Panc1 (cell line): ENCODE data around the gene RASL10A. TPM values are rescaled to one million over a fixed set of nuclear protein-coding genes. Genes with fewer than 3 reads are reported as not detected.

Experiments used
- ATAC-seq: fragments of 200-7000 bp; cut with Tn5 transposase; 2 replicates; pipeline ENCODE4 v1.9.1; 2020; ENCODE audit warnings: mild to moderate bottlenecking, moderate library complexity
- BruUV-seq: library from RNA; stranded (reverse); fragments of 400-500 nt; replicated peaks from 2 replicates; lab custom pipeline; 2021; lab: Mats Ljungman, UMichigan
- CTCF ChIA-PET: fragments of 300-600 bp; sonication (Branson Sonifier 250); formaldehyde crosslinking; loops from one replicate; lab custom pipeline; 2022; ENCODE audit warnings: antibody characterized with exemption; lab: Charles Lee
- POLR2A ChIA-PET: fragments of 300-600 bp; sonication (Branson Sonifier 250); formaldehyde crosslinking; loops from one replicate; lab custom pipeline; 2022; ENCODE audit warnings: antibody characterized with exemption; lab: Charles Lee
- DNase-seq: peaks from one replicate; pipeline ENCODE4 v3.0.0-alpha.2; 2010; ENCODE audit warnings: low read depth, low spot score
- H3K27ac ChIP-seq: 2 replicates; pipeline ENCODE4 v1.5.1; 2011; ENCODE audit warnings: mild to moderate bottlenecking, low read length, inconsistent platforms
- H3K27me3 ChIP-seq: fragments of 200-500 bp; sonication (Bioruptor generic); 2 replicates; pipeline ENCODE4 v1.6.0; 2014; ENCODE audit warnings: low read length, inconsistent platforms; ENCODE audit not compliant: control insufficient read depth, insufficient read depth
- H3K36me3 ChIP-seq: fragments of 200-500 bp; sonication (Bioruptor generic); 2 replicates; pipeline ENCODE4 v1.5.1; 2014; ENCODE audit warnings: inconsistent platforms, mild to moderate bottlenecking, low read length, moderate library complexity; ENCODE audit not compliant: control insufficient read depth, insufficient read depth
- H3K4me1 ChIP-seq: 2 replicates; pipeline ENCODE4 v1.5.1; 2011; ENCODE audit warnings: inconsistent platforms, mild to moderate bottlenecking, low read length, moderate library complexity; ENCODE audit not compliant: control insufficient read depth, insufficient read depth
- H3K4me3 ChIP-seq, 2 experiments: 2 replicates each; pipeline ENCODE4 v1.5.1; 2011 to 2012; ENCODE audit warnings: low read depth in 2 of 2, low read length in 2 of 2, mild to moderate bottlenecking in 2 of 2, inconsistent platforms in 1 of 2, moderate library complexity in 1 of 2
- H3K9me3 ChIP-seq: fragments of 200-500 bp; sonication (Bioruptor generic); 2 replicates; pipeline ENCODE4 v1.5.1; 2014; ENCODE audit warnings: low read depth, mild to moderate bottlenecking, inconsistent platforms, low read length, moderate library complexity; ENCODE audit not compliant: control insufficient read depth, insufficient read depth
- CTCF ChIP-seq: fragments of 450-650 bp; IDR thresholded peaks from 2 replicates; pipeline ENCODE4 v1.5.1; 2017; ENCODE audit warnings: mild to moderate bottlenecking
- POLR2AphosphoS5 ChIP-seq: IDR thresholded peaks from 2 replicates; pipeline ENCODE4 v1.6.1; 2012; ENCODE audit warnings: mild to moderate bottlenecking, low read depth, low read length, moderate library complexity
- REST ChIP-seq, 2 experiments: IDR thresholded peaks; 2 replicates each; pipeline ENCODE4 v1.6.1; 2011 to 2012; ENCODE audit warnings: low read depth in 2 of 2, control low read depth in 1 of 2, low read length in 1 of 2, mild to moderate bottlenecking in 1 of 2, moderate library complexity in 1 of 2; ENCODE audit not compliant: insufficient read depth in 1 of 2
- SIN3A ChIP-seq: IDR thresholded peaks from 2 replicates; pipeline ENCODE4 v1.6.1; 2012; ENCODE audit warnings: low read depth, mild to moderate bottlenecking, low read length, moderate library complexity, borderline replicate concordance; ENCODE audit not compliant: insufficient read depth
- TCF7L2 ChIP-seq: IDR thresholded peaks from 2 replicates; pipeline ENCODE4 v1.6.1; 2011; ENCODE audit warnings: mild to moderate bottlenecking, low read depth, low read length, inconsistent platforms
- in situ Hi-C: cut with HindIII; loops from 2 replicates; pipeline ENCODE4 v1.10.0; 2016; ENCODE audit warnings: low sequenced_read_pairs, low pct_unique_long_range_greater_than_20kb
- intact Hi-C: fragments of 100-400 bp; cut with micrococcal nuclease; formaldehyde crosslinking; loops from one replicate; pipeline ENCODE4 v1.10.0; 2022; ENCODE audit not compliant: unreplicated experiment
- total RNA-seq: library from RNA; stranded (reverse); gene quantifications from one replicate; pipeline ENCODE4 v1.2.1, GENCODE V29; 2021; ENCODE audit not compliant: unreplicated experiment

The RASL10A gene
- total RNA-seq, 1 experiment from 2014 or later, result 2.6 TPM

GRCh38 chr22:29265305-29265704 lies 50.2 kb downstream of the RASL10A start:
- intact Hi-C loops (no loop called here), in situ Hi-C loops (no loop called here)
- TF ChIP-seq CTCF (no peak), REST (IDR thresholded peaks at IDR 0.05; ENCODE audit: insufficient read depth in 1 of 2, low read depth in 2 of 2, low read length in 1 of 2) (no peak), POLR2AphosphoS5 (no peak), TCF7L2 (no peak), SIN3A (no peak)
- Histone ChIP-seq H3K27ac (no peak overlapping the region), H3K4me3 (no peak overlapping the region), H3K9me3 (no peaks in the 10 kb centered on the region), H3K36me3 (peaks cover 13% of the 10 kb centered on the region), H3K27me3 (no peaks in the 10 kb centered on the region), H3K4me1 (peaks cover 10% of the 10 kb centered on the region; the same call in 1 of the 2 replicates)
- no TSS peak for BruUV-seq
- no peak for ATAC-seq
- CTCF ChIA-PET, result no interaction called here
- DNase-seq, result no peak
- POLR2A ChIA-PET, result no interaction called here

- intact Hi-C loops, result no loop called here
- CTCF ChIA-PET, result no interaction called here
- POLR2A ChIA-PET, result no interaction called here
Measured at GRCh38 chr22:29263791-29264276, 51.7 kb downstream of the RASL10A start.

More at GRCh38 chr22:29263791-29264276, 51.7 kb downstream of the RASL10A start:
- DNase-seq (no peak), ATAC-seq (no peak)
- no peak overlapping the region for H3K4me3 ChIP-seq
- no peaks in the 10 kb centered on the region for H3K27me3 ChIP-seq
- H3K4me1 ChIP-seq, result peaks cover 9% of the 10 kb centered on the region; the same call in 1 of the 2 replicates
- no TSS peak for BruUV-seq
- in situ Hi-C loops, result no loop called here
- H3K9me3 ChIP-seq, result no peaks in the 10 kb centered on the region
- TF ChIP-seq REST (IDR thresholded peaks at IDR 0.05; ENCODE audit: insufficient read depth in 1 of 2, low read depth in 2 of 2, low read length in 1 of 2) (no peak), POLR2AphosphoS5 (no peak), CTCF (no peak), TCF7L2 (no peak), SIN3A (no peak)
- H3K27ac ChIP-seq, result no peak overlapping the region
- peaks cover 1% of the 10 kb centered on the region for H3K36me3 ChIP-seq
